OCI-LY1 (cell line): Measurements from ENCODE around the gene ABCB10.

ENCODE experiments used
- H2AFZ ChIP-seq: fragments of 200-600 bp; sonication (generic), shearing (Covaris generic); 2 replicates; pipeline ENCODE4 v1.6.0; 2014; ENCODE audit warnings: antibody characterized with exemption, mild to moderate bottlenecking, low read length
- H3F3A ChIP-seq: fragments of 200-600 bp; sonication (generic), shearing (Covaris generic); 2 replicates; pipeline ENCODE4 v1.6.0; 2014; ENCODE audit warnings: mild to moderate bottlenecking, antibody characterized with exemption, low read length, moderate library complexity; ENCODE audit not compliant: insufficient read depth
- H3K27ac ChIP-seq: fragments of 200-600 bp; sonication (generic); 2 replicates; pipeline ENCODE4 v1.5.1; 2014; ENCODE audit warnings: low read length, mixed run types, mild to moderate bottlenecking, low read depth; ENCODE audit not compliant: poor library complexity, severe bottlenecking
- H3K27me3 ChIP-seq: fragments of 200-600 bp; sonication (generic); 2 replicates; pipeline ENCODE4 v1.6.0; 2014; ENCODE audit warnings: antibody characterized with exemption, mild to moderate bottlenecking, low read length, moderate library complexity; ENCODE audit not compliant: insufficient read depth
- H3K36me3 ChIP-seq: fragments of 200-600 bp; sonication (generic); 2 replicates; pipeline ENCODE4 v1.6.1; 2014; ENCODE audit warnings: mild to moderate bottlenecking, antibody characterized with exemption, low read length, moderate library complexity, mixed read lengths; ENCODE audit not compliant: insufficient read depth
- H3K4me1 ChIP-seq: fragments of 200-600 bp; sonication (generic); 2 replicates; pipeline ENCODE4 v1.5.1; 2014; ENCODE audit warnings: mild to moderate bottlenecking, low read length, moderate library complexity; ENCODE audit not compliant: insufficient read depth, severe bottlenecking
- H3K4me2 ChIP-seq: fragments of 200-600 bp; sonication (generic), shearing (Covaris generic); 2 replicates; pipeline ENCODE4 v1.6.1; 2014; ENCODE audit warnings: low read length
- H3K4me3 ChIP-seq: fragments of 200-600 bp; sonication (generic); 2 replicates; pipeline ENCODE4 v1.5.1; 2014; ENCODE audit warnings: low read length, low read depth, mild to moderate bottlenecking, mixed read lengths; ENCODE audit not compliant: poor library complexity, severe bottlenecking
- H3K79me2 ChIP-seq: fragments of 200-600 bp; shearing (Covaris generic); 2 replicates; pipeline ENCODE4 v1.6.1; 2016; ENCODE audit warnings: mixed run types, low read length, mixed read lengths; ENCODE audit not compliant: insufficient read depth
- H3K9ac ChIP-seq: fragments of 200-600 bp; sonication (generic), shearing (Covaris generic); 2 replicates; pipeline ENCODE4 v1.6.1; 2014; ENCODE audit warnings: mild to moderate bottlenecking, low read length, mixed read lengths
- H3K9me2 ChIP-seq: fragments of 200-600 bp; sonication (generic), shearing (Covaris generic); 2 replicates; pipeline ENCODE4 v1.6.1; 2014; ENCODE audit warnings: low read depth, mild to moderate bottlenecking, low read length, mixed read lengths
- H3K9me3 ChIP-seq: fragments of 200-600 bp; shearing (Covaris generic); 2 replicates; pipeline ENCODE4 v1.6.1; 2014; ENCODE audit warnings: low read length, mixed read lengths
- H4K20me1 ChIP-seq: fragments of 200-600 bp; sonication (generic), shearing (Covaris generic); 2 replicates; pipeline ENCODE4 v1.6.0; 2016; ENCODE audit warnings: mild to moderate bottlenecking, low read length; ENCODE audit not compliant: insufficient read depth
- CTCF ChIP-seq: fragments of 200-600 bp; sonication (generic), shearing (Covaris generic); IDR thresholded peaks from 2 replicates; pipeline ENCODE4 v1.5.1; 2017; ENCODE audit warnings: mild to moderate bottlenecking, antibody characterized with exemption, low read length, moderate library complexity, mixed read lengths
- EZH2 ChIP-seq: fragments of 200-600 bp; sonication (generic), shearing (Covaris generic); IDR thresholded peaks from 2 replicates; pipeline ENCODE4 v1.8.0; 2017; ENCODE audit warnings: borderline replicate concordance, mixed run types, mild to moderate bottlenecking, antibody characterized with exemption, low read length, moderate library complexity, mixed read lengths

ABCB10 gene

DNA sequence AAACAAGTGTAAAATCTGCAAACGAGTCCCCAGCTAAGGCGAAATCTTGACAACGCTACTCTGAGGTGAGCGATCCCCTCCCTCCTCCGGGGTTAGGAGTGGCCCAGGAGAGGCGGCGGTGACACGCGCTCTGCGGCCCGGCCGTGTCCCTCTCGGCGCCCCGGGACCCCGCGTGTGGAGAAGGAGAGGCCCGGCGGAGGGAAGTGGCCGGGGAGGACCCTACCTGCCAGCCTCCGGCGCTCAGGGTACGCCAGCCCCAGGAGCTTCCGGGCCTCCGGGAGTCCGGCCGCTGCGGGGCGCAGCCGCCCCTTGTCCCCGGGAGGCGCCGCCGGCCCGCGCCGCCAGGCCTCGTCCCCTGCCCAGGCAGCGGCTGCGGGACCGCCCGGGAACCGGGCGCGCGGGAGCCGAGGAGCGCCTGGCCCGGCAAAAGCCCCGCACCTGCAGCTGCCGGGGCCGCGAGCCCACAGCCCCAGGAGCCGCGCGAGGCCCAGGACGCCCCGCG, 543 bp downstream of the ABCB10 start:
- no peaks in the 10 kb centered on the region for H3F3A ChIP-seq
- H2AFZ ChIP-seq: no peak overlapping the region
- no peaks in the 10 kb centered on the region for H3K9me2 ChIP-seq
- H3K36me3 ChIP-seq: no peaks in the 10 kb centered on the region
- H3K9ac ChIP-seq: peak overlapping the region; percentile 76
- peak overlapping the region; percentile 77 for H3K27ac ChIP-seq
- peak overlapping the region; percentile 80 for H3K4me2 ChIP-seq
- H3K4me3 ChIP-seq: peak overlapping the region; percentile 78
- no peaks in the 10 kb centered on the region for H3K79me2 ChIP-seq
- TF ChIP-seq CTCF: no peak; the same call in 1 of the 2 replicates
- TF ChIP-seq EZH2: no peak
- H3K27me3 ChIP-seq: no peaks in the 10 kb centered on the region
- no peaks in the 10 kb centered on the region for H4K20me1 ChIP-seq
- H3K9me3 ChIP-seq: no peaks in the 10 kb centered on the region
- H3K4me1 ChIP-seq: peaks cover 33% of the 10 kb centered on the region

DNA sequence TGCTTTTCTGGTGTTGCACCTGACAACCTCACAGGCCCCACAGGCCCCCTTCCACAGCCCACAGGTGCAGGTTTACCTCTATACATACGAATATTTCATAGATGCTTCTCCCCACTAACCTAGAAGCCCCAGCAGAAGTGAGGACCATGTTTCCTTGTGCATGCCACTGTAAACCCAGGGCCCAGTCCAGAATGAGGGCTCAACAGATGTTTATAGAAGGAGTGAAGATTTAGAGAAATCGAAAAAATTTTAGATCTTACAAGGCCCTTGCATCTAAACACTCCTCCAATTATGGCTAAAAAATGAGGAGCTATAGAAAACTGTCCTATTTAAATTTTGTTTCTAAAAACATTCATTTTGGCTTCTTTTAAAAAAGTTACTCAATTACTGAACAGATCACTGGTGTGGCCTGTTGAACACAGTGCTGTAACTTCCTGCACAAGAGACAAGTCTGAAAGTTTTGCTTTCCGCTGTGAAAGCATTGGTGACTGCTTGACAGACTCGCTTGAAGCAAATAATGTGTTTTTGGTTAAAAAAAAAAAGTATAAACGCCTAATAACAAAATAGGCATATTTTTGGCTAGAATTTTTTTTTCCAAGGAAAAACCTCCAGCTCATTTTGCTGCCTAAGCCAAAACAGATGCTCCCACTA, 1.2 kb downstream of the ABCB10 start:
- Histone ChIP-seq H3K27ac (peak overlapping the region; percentile 77), H2AFZ (no peak overlapping the region), H4K20me1 (no peaks in the 10 kb centered on the region), H3K4me3 (peak overlapping the region; percentile 78), H3K36me3 (no peaks in the 10 kb centered on the region), H3K79me2 (no peaks in the 10 kb centered on the region), H3K9ac (peak overlapping the region; percentile 73), H3K4me1 (peaks cover 33% of the 10 kb centered on the region), H3K4me2 (peak overlapping the region; percentile 80), H3K27me3 (no peaks in the 10 kb centered on the region), H3K9me2 (no peaks in the 10 kb centered on the region), H3K9me3 (no peaks in the 10 kb centered on the region), H3F3A (no peaks in the 10 kb centered on the region)
- TF ChIP-seq EZH2 (no peak), CTCF (no peak)

- no peaks in the 10 kb centered on the region for H3K9me3 ChIP-seq
- H3K27me3 ChIP-seq: no peaks in the 10 kb centered on the region
- peaks cover 33% of the 10 kb centered on the region for H3K4me1 ChIP-seq
- no peak overlapping the region for H3K9ac ChIP-seq
- no peaks in the 10 kb centered on the region for H4K20me1 ChIP-seq
- H3K27ac ChIP-seq: no peak overlapping the region
- H3K36me3 ChIP-seq: no peaks in the 10 kb centered on the region
- H3F3A ChIP-seq: no peaks in the 10 kb centered on the region
- H3K9me2 ChIP-seq: no peaks in the 10 kb centered on the region
- TF ChIP-seq CTCF (no peak), EZH2 (no peak)
- no peaks in the 10 kb centered on the region for H3K79me2 ChIP-seq
- H3K4me3 ChIP-seq: no peak overlapping the region
- H2AFZ ChIP-seq: no peak overlapping the region
- H3K4me2 ChIP-seq: no peak overlapping the region
These were observed 3.5 kb downstream of the ABCB10 start for GRCh38 chr1:229554886-229555621.
